WTC11 (cell line): ENCODE data around the gene NCOA1. TPM values are rescaled to one million over a fixed set of nuclear protein-coding genes. Genes with fewer than 3 reads are reported as not detected.
A peak's percentile ranks its signal among the peaks of the same experiment; 100 is the strongest.

Source experiments
- ATAC-seq: fragments of 200-7000 bp; cut with Tn5 transposase; 2 replicates; pipeline ENCODE4 v1.10.0; 2021; ENCODE audit warnings: mild to moderate bottlenecking, moderate library complexity
- CTCF ChIA-PET: fragments of 300-600 bp; sonication (Branson Sonifier 250); formaldehyde crosslinking; loops from one replicate; lab custom pipeline; 2021; ENCODE audit warnings: antibody characterized with exemption; lab: Charles Lee
- POLR2A ChIA-PET: fragments of 350-600 bp; sonication (Branson Sonifier 250); formaldehyde crosslinking; loops from one replicate; lab custom pipeline; 2021; ENCODE audit warnings: antibody characterized with exemption; lab: Charles Lee
- DNase-seq: peaks from one replicate; pipeline ENCODE4 v3.0.0; 2021; ENCODE audit warnings: low spot score
- H3K27ac Mint-ChIP-seq: 2 replicates; pipeline ENCODE4 v1.8.0; 2021; ENCODE audit warnings: mixed read lengths
- H3K27me3 Mint-ChIP-seq: 2 replicates; pipeline ENCODE4 v1.8.0; 2021; ENCODE audit warnings: low read depth, mild to moderate bottlenecking, moderate library complexity, mixed read lengths
- H3K36me3 Mint-ChIP-seq: 2 replicates; pipeline ENCODE4 v1.8.0; 2021; ENCODE audit warnings: mixed read lengths
- H3K4me1 Mint-ChIP-seq: 2 replicates; pipeline ENCODE4 v1.8.0; 2022; ENCODE audit warnings: mixed read lengths
- H3K4me3 Mint-ChIP-seq: 2 replicates; pipeline ENCODE4 v1.8.0; 2021; ENCODE audit warnings: mild to moderate bottlenecking, moderate library complexity, mixed read lengths
- H3K9me3 Mint-ChIP-seq: 2 replicates; pipeline ENCODE4 v1.8.0; 2021; ENCODE audit warnings: mixed read lengths
- CBFB ChIP-seq: sonication (generic); formaldehyde crosslinking; IDR thresholded peaks from 2 replicates; pipeline ENCODE4 v1.8.1; 2022; ENCODE audit warnings: mild to moderate bottlenecking, low read depth, missing genetic modification reagents
- CREM ChIP-seq: sonication (generic); formaldehyde crosslinking; IDR thresholded peaks from 2 replicates; pipeline ENCODE4 v1.8.1; 2022; ENCODE audit warnings: mild to moderate bottlenecking, missing genetic modification reagents, moderate library complexity
- FOXJ3 ChIP-seq: sonication (generic); formaldehyde crosslinking; IDR thresholded peaks from 2 replicates; pipeline ENCODE4 v1.9.0; 2021; ENCODE audit warnings: missing genetic modification reagents, mild to moderate bottlenecking, borderline replicate concordance
- GABPB1 ChIP-seq: sonication (generic); formaldehyde crosslinking; IDR thresholded peaks from 2 replicates; pipeline ENCODE4 v1.8.1; 2023; ENCODE audit warnings: mild to moderate bottlenecking, missing genetic modification reagents
- HMGA2 ChIP-seq: fragments of 250-450 bp; sonication (Bioruptor Pico); IDR thresholded peaks from 2 replicates; pipeline ENCODE4 v1.4.0; 2021; ENCODE audit warnings: mild to moderate bottlenecking, moderate library complexity
- IRF2 ChIP-seq: sonication (generic); formaldehyde crosslinking; IDR thresholded peaks from 2 replicates; pipeline ENCODE4 v1.8.0; 2022; ENCODE audit warnings: low read depth, missing genetic modification reagents, borderline replicate concordance
- KAT7 ChIP-seq: sonication (generic); formaldehyde crosslinking; IDR thresholded peaks from 2 replicates; pipeline ENCODE4 v1.8.1; 2023; ENCODE audit warnings: missing genetic modification reagents, mild to moderate bottlenecking, borderline replicate concordance
- NFYB ChIP-seq: sonication (generic); formaldehyde crosslinking; conservative IDR thresholded peaks from 2 replicates; pipeline ENCODE4 v1.8.0; 2022; ENCODE audit warnings: low read depth, missing genetic modification reagents
- TEAD1 ChIP-seq: sonication (generic); formaldehyde crosslinking; IDR thresholded peaks from 2 replicates; pipeline ENCODE4 v1.8.0; 2022; ENCODE audit warnings: mild to moderate bottlenecking, missing genetic modification reagents
- TEAD4 ChIP-seq: sonication (generic); formaldehyde crosslinking; IDR thresholded peaks from 2 replicates; pipeline ENCODE4 v1.8.0; 2022; ENCODE audit warnings: mild to moderate bottlenecking, missing genetic modification reagents
- TP53 ChIP-seq: sonication (generic); formaldehyde crosslinking; IDR thresholded peaks from 2 replicates; pipeline ENCODE4 v1.8.1; 2023; ENCODE audit warnings: mild to moderate bottlenecking, missing genetic modification reagents
- USF1 ChIP-seq: sonication (generic); formaldehyde crosslinking; IDR thresholded peaks from 2 replicates; pipeline ENCODE4 v1.8.0; 2022; ENCODE audit warnings: mild to moderate bottlenecking, missing genetic modification reagents
- ZBTB21 ChIP-seq: sonication (generic); formaldehyde crosslinking; IDR thresholded peaks from 2 replicates; pipeline ENCODE4 v1.8.1; 2023; ENCODE audit warnings: mild to moderate bottlenecking, missing genetic modification reagents, borderline replicate concordance
- total RNA-seq: library from RNA; stranded (reverse); gene quantifications from 3 replicates; pipeline ENCODE4 v1.2.3, GENCODE V29; 2021
- TF ChIP-seq, protein P1 (sequence below): fragments of 250-450 bp; sonication (Bioruptor Pico); conservative IDR thresholded peaks from 2 replicates; pipeline ENCODE4 v1.9.0; 2021; ENCODE audit warnings: mild to moderate bottlenecking
- TF ChIP-seq, protein P2 (sequence below): fragments of 250-450 bp; sonication (Bioruptor Pico); IDR thresholded peaks from 2 replicates; pipeline ENCODE4 v2.1.2; 2022; ENCODE audit warnings: mild to moderate bottlenecking, moderate library complexity
- TF ChIP-seq, protein P3 (sequence below): sonication (generic); formaldehyde crosslinking; IDR thresholded peaks from 2 replicates; pipeline ENCODE4 v1.8.1; 2022; ENCODE audit warnings: mild to moderate bottlenecking, moderate library complexity, missing genetic modification reagents
- TF ChIP-seq, protein P4 (sequence below): fragments of 250-450 bp; sonication (Bioruptor Pico); IDR thresholded peaks from 2 replicates; pipeline ENCODE4 v1.8.0; 2021; ENCODE audit warnings: mild to moderate bottlenecking
- TF ChIP-seq, protein P5 (sequence below): sonication (generic); formaldehyde crosslinking; IDR thresholded peaks from 2 replicates; pipeline ENCODE4 v1.8.0; 2022; ENCODE audit warnings: missing genetic modification reagents
- TF ChIP-seq, protein P6 (sequence below): sonication (generic); formaldehyde crosslinking; IDR thresholded peaks from 2 replicates; pipeline ENCODE4 v1.8.1; 2022; ENCODE audit warnings: low read depth, missing genetic modification reagents, borderline replicate concordance

The NCOA1 gene
- total RNA-seq, 1 experiment from 2014 or later: 16.9 TPM

- H3K9me3 Mint-ChIP-seq: peaks cover 9% of the 10 kb centered on the region
- no peaks in the 10 kb centered on the region for H3K36me3 Mint-ChIP-seq
- CTCF ChIA-PET: no interaction called here
- TF ChIP-seq, protein P1, sequence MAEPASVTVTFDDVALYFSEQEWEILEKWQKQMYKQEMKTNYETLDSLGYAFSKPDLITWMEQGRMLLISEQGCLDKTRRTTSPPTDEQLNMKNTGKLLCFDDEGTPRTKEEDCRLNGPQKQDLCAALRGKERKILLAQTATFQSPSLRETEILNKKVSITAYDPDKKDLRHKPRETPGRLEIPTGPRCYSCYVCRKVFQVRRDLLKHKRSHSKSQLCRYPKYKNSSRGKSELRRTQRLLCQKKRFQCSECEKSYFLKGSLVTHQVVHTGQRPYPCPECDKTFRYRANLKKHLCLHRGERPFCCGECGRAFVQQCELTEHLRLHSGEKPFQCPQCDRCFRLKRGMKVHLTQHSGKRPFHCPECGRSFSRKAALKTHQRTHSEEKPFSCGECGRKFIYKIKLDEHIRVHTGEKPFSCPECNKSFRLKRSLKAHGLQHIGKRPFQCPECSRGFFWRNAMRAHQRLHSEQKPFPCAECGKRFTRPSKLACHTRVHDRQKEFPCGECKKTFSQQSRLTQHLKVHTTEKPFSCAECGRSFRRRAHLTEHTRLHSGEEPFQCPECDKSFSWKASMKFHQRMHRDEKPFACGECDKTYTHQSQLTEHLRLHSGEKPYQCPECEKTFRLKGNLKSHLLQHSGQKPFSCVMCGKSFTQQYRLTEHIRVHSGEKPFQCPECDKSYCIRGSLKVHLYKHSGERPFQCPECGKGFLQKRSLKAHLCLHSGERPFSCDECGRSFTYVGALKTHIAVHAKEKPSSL (CRISPR knock-in tag): no peak
- TF ChIP-seq, protein P2, sequence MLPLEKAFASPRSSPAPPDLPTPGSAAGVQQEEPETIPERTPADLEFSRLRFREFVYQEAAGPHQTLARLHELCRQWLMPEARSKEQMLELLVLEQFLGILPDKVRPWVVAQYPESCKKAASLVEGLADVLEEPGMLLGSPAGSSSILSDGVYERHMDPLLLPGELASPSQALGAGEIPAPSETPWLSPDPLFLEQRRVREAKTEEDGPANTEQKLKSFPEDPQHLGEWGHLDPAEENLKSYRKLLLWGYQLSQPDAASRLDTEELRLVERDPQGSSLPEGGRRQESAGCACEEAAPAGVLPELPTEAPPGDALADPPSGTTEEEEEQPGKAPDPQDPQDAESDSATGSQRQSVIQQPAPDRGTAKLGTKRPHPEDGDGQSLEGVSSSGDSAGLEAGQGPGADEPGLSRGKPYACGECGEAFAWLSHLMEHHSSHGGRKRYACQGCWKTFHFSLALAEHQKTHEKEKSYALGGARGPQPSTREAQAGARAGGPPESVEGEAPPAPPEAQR (CRISPR knock-in tag): no peak
- TF ChIP-seq HMGA2 (CRISPR knock-in tag) (no peak), TEAD4 (CRISPR knock-in tag) (no peak), CREM (CRISPR knock-in tag) (no peak), TEAD1 (CRISPR knock-in tag) (no peak), CBFB (CRISPR knock-in tag) (no peak), GABPB1 (CRISPR knock-in tag) (no peak), IRF2 (CRISPR knock-in tag) (no peak)
- TF ChIP-seq, protein P3, sequence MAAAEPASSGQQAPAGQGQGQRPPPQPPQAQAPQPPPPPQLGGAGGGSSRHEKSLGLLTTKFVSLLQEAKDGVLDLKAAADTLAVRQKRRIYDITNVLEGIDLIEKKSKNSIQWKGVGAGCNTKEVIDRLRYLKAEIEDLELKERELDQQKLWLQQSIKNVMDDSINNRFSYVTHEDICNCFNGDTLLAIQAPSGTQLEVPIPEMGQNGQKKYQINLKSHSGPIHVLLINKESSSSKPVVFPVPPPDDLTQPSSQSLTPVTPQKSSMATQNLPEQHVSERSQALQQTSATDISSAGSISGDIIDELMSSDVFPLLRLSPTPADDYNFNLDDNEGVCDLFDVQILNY (CRISPR knock-in tag): no peak
- TF ChIP-seq, protein P4, sequence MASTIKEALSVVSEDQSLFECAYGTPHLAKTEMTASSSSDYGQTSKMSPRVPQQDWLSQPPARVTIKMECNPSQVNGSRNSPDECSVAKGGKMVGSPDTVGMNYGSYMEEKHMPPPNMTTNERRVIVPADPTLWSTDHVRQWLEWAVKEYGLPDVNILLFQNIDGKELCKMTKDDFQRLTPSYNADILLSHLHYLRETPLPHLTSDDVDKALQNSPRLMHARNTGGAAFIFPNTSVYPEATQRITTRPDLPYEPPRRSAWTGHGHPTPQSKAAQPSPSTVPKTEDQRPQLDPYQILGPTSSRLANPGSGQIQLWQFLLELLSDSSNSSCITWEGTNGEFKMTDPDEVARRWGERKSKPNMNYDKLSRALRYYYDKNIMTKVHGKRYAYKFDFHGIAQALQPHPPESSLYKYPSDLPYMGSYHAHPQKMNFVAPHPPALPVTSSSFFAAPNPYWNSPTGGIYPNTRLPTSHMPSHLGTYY (CRISPR knock-in tag): no peak
- TF ChIP-seq, protein P5, sequence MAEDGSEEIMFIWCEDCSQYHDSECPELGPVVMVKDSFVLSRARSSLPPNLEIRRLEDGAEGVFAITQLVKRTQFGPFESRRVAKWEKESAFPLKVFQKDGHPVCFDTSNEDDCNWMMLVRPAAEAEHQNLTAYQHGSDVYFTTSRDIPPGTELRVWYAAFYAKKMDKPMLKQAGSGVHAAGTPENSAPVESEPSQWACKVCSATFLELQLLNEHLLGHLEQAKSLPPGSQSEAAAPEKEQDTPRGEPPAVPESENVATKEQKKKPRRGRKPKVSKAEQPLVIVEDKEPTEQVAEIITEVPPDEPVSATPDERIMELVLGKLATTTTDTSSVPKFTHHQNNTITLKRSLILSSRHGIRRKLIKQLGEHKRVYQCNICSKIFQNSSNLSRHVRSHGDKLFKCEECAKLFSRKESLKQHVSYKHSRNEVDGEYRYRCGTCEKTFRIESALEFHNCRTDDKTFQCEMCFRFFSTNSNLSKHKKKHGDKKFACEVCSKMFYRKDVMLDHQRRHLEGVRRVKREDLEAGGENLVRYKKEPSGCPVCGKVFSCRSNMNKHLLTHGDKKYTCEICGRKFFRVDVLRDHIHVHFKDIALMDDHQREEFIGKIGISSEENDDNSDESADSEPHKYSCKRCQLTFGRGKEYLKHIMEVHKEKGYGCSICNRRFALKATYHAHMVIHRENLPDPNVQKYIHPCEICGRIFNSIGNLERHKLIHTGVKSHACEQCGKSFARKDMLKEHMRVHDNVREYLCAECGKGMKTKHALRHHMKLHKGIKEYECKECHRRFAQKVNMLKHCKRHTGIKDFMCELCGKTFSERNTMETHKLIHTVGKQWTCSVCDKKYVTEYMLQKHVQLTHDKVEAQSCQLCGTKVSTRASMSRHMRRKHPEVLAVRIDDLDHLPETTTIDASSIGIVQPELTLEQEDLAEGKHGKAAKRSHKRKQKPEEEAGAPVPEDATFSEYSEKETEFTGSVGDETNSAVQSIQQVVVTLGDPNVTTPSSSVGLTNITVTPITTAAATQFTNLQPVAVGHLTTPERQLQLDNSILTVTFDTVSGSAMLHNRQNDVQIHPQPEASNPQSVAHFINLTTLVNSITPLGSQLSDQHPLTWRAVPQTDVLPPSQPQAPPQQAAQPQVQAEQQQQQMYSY: no peak
- DNase-seq (no peak), ATAC-seq (no peak)
- H3K4me3 Mint-ChIP-seq: no peak overlapping the region
- POLR2A ChIA-PET: no interaction called here
- H3K4me1 Mint-ChIP-seq: no peaks in the 10 kb centered on the region
- H3K27me3 Mint-ChIP-seq: no peaks in the 10 kb centered on the region; the same call in 1 of the 2 replicates
- no peak overlapping the region for H3K27ac Mint-ChIP-seq
Measured at GRCh38 chr2:24474053-24474452, 17.0 kb upstream of the NCOA1 start.

DNA sequence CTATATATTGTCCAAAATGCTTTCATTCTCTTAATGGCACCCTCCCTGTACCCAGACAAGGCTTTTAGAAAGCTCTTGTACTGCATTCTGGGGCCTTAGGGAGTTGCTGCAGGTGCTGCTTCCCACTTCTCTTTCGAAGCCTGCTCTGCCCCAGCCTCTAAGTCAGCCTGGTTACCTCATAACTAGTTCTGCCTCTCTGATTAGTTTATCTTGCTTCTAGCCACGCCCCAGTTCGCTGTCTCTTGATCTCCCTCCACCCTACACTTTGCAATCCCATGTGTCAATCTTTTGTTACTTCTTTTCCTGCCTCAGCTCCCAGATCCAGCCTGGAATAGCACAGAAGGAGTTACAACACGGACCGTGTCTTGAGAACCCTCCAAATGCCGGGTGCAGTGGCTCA is 13.8 kb upstream of the NCOA1 start:
- Mint-ChIP-seq H3K4me1 (no peaks in the 10 kb centered on the region; the same call in 1 of the 2 replicates), H3K4me3 (no peak overlapping the region), H3K36me3 (peaks cover 3% of the 10 kb centered on the region; the same call in 1 of the 2 replicates), H3K9me3 (peaks cover 9% of the 10 kb centered on the region), H3K27ac (no peak overlapping the region), H3K27me3 (no peaks in the 10 kb centered on the region; the same call in 1 of the 2 replicates)
- ChIA-PET CTCF (no interaction called here), POLR2A (no interaction called here)
- DNase-seq (no peak), ATAC-seq (peak; percentile 44; the same call in 1 of the 2 replicates)
- TF ChIP-seq NFYB (CRISPR knock-in tag) (no peak), ZBTB21 (CRISPR knock-in tag) (no peak), KAT7 (CRISPR knock-in tag) (no peak), TP53 (no peak), FOXJ3 (CRISPR knock-in tag) (no peak), USF1 (CRISPR knock-in tag) (no peak)
- TF ChIP-seq, protein P6, sequence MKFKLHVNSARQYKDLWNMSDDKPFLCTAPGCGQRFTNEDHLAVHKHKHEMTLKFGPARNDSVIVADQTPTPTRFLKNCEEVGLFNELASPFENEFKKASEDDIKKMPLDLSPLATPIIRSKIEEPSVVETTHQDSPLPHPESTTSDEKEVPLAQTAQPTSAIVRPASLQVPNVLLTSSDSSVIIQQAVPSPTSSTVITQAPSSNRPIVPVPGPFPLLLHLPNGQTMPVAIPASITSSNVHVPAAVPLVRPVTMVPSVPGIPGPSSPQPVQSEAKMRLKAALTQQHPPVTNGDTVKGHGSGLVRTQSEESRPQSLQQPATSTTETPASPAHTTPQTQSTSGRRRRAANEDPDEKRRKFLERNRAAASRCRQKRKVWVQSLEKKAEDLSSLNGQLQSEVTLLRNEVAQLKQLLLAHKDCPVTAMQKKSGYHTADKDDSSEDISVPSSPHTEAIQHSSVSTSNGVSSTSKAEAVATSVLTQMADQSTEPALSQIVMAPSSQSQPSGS (CRISPR knock-in tag): no peak
